MCF 10A (cell line): Measurements from ENCODE around the gene P2RX3. TPM values are rescaled to one million over a fixed set of nuclear protein-coding genes. Genes with fewer than 3 reads are reported as not detected.
A peak's percentile ranks its signal among the peaks of the same experiment; 100 is the strongest.

Experiments used
- Bru-seq: library from RNA; stranded (reverse); fragments of 400-500 nt; gene quantifications from one replicate; lab custom pipeline; 2021; lab: Mats Ljungman, UMichigan
- BruChase-seq, 2 experiments: library from RNA; stranded (reverse); fragments of 400-500 nt; gene quantifications; one replicate each; lab custom pipeline; 2021; lab: Mats Ljungman, UMichigan
- BruUV-seq: library from RNA; stranded (reverse); fragments of 400-500 nt; replicated peaks from 2 replicates; lab custom pipeline; 2021; lab: Mats Ljungman, UMichigan
- CTCF ChIA-PET: fragments of 300-600 bp; sonication (Branson Sonifier 250); formaldehyde crosslinking; extraction: SDS; loops from one replicate; lab custom pipeline; 2021; ENCODE audit warnings: antibody characterized with exemption, inconsistent platforms; lab: Yijun Ruan, JAX
- POLR2A ChIA-PET: fragments of 300-600, 350-650 bp; sonication (Branson Sonifier 250); formaldehyde crosslinking; extraction: SDS; loops from one replicate; lab custom pipeline; 2020; ENCODE audit warnings: antibody characterized with exemption, inconsistent platforms; lab: Yijun Ruan, JAX
- DNase-seq: peaks from one replicate; pipeline ENCODE4 v3.0.0-alpha.2; 2018; ENCODE audit not compliant: unreplicated experiment
- H3K27ac Mint-ChIP-seq: one replicate; pipeline ENCODE4 v1.8.0; 2022; ENCODE audit warnings: mild to moderate bottlenecking, low read depth, mixed read lengths; ENCODE audit not compliant: unreplicated experiment
- H3K27me3 Mint-ChIP-seq: one replicate; pipeline ENCODE4 v1.8.0; 2022; ENCODE audit warnings: mixed read lengths; ENCODE audit not compliant: insufficient read depth, unreplicated experiment
- H3K36me3 Mint-ChIP-seq: one replicate; pipeline ENCODE4 v1.8.0; 2022; ENCODE audit warnings: mild to moderate bottlenecking, moderate library complexity, mixed read lengths; ENCODE audit not compliant: insufficient read depth, unreplicated experiment
- H3K4me1 Mint-ChIP-seq: one replicate; pipeline ENCODE4 v1.8.0; 2022; ENCODE audit warnings: mixed read lengths; ENCODE audit not compliant: insufficient read depth, unreplicated experiment
- H3K4me3 Mint-ChIP-seq: one replicate; pipeline ENCODE4 v1.8.0; 2022; ENCODE audit warnings: mild to moderate bottlenecking, moderate library complexity, mixed read lengths; ENCODE audit not compliant: unreplicated experiment
- H3K9me3 Mint-ChIP-seq: one replicate; pipeline ENCODE4 v1.8.0; 2022; ENCODE audit warnings: mixed read lengths; ENCODE audit not compliant: unreplicated experiment
- intact Hi-C: fragments of 100-400 bp; cut with micrococcal nuclease; formaldehyde crosslinking; loops from 2 replicates; pipeline ENCODE4 v1.14.1; 2022
- long read RNA-seq: library from polyadenylated mRNA; stranded (forward); transcript quantifications from one replicate; pipeline ENCODE4 v2.0.0, GENCODE V29; 2022
- total RNA-seq: library from RNA; stranded (reverse); gene quantifications from 2 replicates; pipeline ENCODE4 v1.2.3, GENCODE V29; 2022
- TF ChIP-seq, protein P1 (sequence below): fragments of 200-600 bp; IDR thresholded peaks from one replicate; pipeline ENCODE4 v1.8.0; 2022; ENCODE audit warnings: antibody characterized with exemption, mild to moderate bottlenecking; ENCODE audit not compliant: unreplicated experiment

Gene P2RX3
- total RNA-seq = not detected in 2 replicates
- percentile 4 among the genes with signal in this experiment for Bru-seq, nascent RNA
- BruChase-seq, experiment 1, labeled RNA remaining after a 6-hour chase = not detected
- BruChase-seq, experiment 2, labeled RNA remaining after a 2-hour chase = not detected
- long read RNA-seq = 0 reads

DNA sequence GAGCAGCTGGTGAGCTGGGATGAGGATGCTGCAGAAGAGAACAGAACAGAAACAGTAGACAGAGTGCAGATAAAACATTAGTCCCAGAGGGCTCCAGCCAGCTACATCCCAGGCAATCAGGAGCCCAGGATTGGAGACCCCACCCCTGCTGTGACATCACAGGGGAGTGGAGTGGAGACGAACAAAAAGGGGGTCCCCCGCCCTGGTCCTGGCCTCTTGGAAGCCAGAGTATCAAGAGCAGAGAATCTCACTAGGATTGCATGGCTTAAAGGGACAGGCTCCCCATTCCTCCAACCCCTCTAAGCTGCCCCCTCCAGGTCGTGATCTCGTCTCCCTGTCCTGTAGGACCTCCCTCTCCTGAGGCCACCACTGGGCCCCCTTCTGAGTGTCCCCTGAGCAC, at the start of gene P2RX3:
TSS of gene P2RX3 (plus strand) at position 211 of the 400 bp plus-strand sequence. CDS start 199 bp downstream, outside the sequence.
- Mint-ChIP-seq H3K27ac (no peak within 1 kb of the TSS), H3K36me3 (peaks cover 14% of the 10 kb centered on the region), H3K4me3 (no peak within 1 kb of the TSS), H3K9me3 (no peaks in the 10 kb centered on the region), H3K4me1 (peaks cover 20% of the 10 kb centered on the region), H3K27me3 (no peaks in the 10 kb centered on the region)
- intact Hi-C loops = no loop called here
- CTCF ChIA-PET = interaction anchor here (0.6 to 3.2 kb wide), 8 partner anchors 11 to 948 kb away, joined by 3 to 9 read pairs (median 4); no protein-coding TSS in a partner anchor
- TF ChIP-seq, protein P1, sequence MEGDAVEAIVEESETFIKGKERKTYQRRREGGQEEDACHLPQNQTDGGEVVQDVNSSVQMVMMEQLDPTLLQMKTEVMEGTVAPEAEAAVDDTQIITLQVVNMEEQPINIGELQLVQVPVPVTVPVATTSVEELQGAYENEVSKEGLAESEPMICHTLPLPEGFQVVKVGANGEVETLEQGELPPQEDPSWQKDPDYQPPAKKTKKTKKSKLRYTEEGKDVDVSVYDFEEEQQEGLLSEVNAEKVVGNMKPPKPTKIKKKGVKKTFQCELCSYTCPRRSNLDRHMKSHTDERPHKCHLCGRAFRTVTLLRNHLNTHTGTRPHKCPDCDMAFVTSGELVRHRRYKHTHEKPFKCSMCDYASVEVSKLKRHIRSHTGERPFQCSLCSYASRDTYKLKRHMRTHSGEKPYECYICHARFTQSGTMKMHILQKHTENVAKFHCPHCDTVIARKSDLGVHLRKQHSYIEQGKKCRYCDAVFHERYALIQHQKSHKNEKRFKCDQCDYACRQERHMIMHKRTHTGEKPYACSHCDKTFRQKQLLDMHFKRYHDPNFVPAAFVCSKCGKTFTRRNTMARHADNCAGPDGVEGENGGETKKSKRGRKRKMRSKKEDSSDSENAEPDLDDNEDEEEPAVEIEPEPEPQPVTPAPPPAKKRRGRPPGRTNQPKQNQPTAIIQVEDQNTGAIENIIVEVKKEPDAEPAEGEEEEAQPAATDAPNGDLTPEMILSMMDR = no peak
- no TSS peak for BruUV-seq
- POLR2A ChIA-PET = interaction anchor here (0.5 to 1.5 kb wide), 2 partner anchors 13 to 372 kb away, joined by 3 to 4 read pairs; no protein-coding TSS in a partner anchor
- no peak for DNase-seq

DNA sequence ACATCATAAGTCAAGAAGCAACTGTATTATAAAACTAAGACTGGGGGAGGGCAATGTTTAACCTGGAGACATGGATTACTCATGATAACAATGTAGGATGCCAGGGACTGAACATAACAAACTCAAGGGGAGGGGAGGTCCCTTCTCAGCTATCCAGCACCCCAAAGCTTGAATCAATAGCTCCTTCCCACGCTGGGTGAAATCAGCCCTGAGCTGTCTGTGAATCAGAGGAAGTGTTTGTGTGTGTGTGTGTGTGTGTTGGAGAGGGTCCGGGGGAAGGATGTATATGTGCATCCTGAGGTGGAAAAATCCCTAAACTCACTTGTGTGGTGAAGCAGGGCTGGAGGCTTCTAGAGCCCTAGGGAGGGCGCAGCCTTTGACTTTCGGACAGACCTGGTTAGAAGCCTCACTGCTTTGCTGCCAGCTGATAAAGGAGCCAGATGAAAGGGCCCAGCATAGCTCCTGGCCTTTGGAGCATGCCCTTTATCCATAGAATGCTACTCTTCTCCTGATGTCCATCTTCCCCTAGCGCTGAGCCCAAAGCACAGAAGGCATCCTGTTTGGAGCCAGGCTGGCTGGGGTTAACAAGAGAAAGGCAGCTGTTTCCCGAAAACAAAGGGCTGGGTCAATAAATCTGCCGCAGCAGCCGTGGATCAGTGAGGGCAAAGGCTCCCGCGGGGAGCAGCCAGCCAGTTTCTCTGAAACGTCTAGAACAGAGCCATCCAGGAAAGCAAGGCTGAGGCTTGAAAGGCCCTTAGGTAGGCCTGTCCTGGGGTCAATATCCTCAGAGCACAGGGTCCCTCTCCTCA, 49.2 kb upstream of the P2RX3 start:
- peaks cover 20% of the 10 kb centered on the region for H3K4me1 Mint-ChIP-seq
- H3K27me3 Mint-ChIP-seq = no peaks in the 10 kb centered on the region
- intact Hi-C loops = no loop called here
- H3K4me3 Mint-ChIP-seq = no peak overlapping the region
- no peaks in the 10 kb centered on the region for H3K36me3 Mint-ChIP-seq
- no TSS peak for BruUV-seq
- no peaks in the 10 kb centered on the region for H3K9me3 Mint-ChIP-seq
- TF ChIP-seq, protein P1 = no peak
- H3K27ac Mint-ChIP-seq = peak overlapping the region; percentile 54
- DNase-seq = peak; percentile 47
- CTCF ChIA-PET = interaction anchor here (0.5 to 1.1 kb wide), 8 partner anchors 10 to 1779 kb away, joined by 3 to 5 read pairs (median 3); no protein-coding TSS in a partner anchor
- POLR2A ChIA-PET = interaction anchor here (0.7 to 9.1 kb wide), 8 partner anchors 10 to 448 kb away, joined by 3 to 193 read pairs (median 4); partner anchors contain the start of gene TNKS1BP1

DNA sequence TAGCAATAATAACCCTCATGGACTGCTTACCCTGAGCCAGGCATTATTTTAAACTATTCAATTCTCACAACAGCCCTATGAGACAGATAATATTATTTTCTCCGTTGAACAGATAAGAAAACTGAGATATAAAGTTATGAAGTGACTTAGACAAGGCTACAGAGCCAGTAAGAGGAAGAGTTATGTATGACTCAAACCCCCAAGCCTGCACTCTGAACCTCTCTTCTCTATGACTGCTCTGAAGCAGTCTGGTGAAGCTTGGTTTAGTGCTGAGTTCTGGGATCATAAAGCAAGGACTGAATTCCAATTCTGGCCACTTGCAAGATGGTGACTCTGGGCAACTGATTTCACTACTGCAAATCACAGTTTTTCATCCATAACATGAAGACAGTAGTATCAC, 47.9 kb upstream of the P2RX3 start:
- Mint-ChIP-seq H3K9me3 (no peaks in the 10 kb centered on the region), H3K4me1 (peaks cover 29% of the 10 kb centered on the region), H3K27ac (no peak overlapping the region), H3K36me3 (peaks cover 6% of the 10 kb centered on the region), H3K4me3 (no peak overlapping the region), H3K27me3 (no peaks in the 10 kb centered on the region)
- intact Hi-C loops = no loop called here
- TF ChIP-seq, protein P1 = no peak
- CTCF ChIA-PET = interaction anchor here (1.3 kb wide), 1 partner anchor 12 kb away, joined by 4 read pairs; no protein-coding TSS in a partner anchor
- no peak for DNase-seq
- BruUV-seq = no TSS peak
- POLR2A ChIA-PET = interaction anchor here (0.6 to 9.1 kb wide), 4 partner anchors 12 to 270 kb away, joined by 3 to 283 read pairs (median 143); partner anchors contain the start of gene TNKS1BP1
